ENCODE data around the gene CCDC154.

CCDC154 gene

DNA sequence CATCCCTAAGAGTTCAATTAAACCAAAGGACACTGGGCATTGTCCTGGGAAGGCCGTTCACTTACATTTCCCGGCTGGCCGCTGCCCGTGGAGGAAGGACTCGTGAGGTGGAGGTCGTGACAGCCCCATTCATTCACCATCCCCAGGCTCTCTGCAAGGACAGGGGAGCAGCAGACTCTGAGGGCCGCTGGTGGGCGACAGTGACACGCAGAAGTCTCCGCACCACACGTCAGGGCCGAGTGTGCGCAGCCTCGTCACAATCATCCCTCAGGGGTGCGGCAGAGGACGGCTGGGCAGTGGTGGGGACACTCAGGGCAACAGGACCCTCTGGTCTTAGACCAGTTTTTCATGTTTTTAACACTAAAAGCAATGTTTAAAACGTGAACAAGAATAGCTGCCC lies 51.5 kb downstream of the CCDC154 start:
- no peak for DNase-seq (ENCODE audit: low spot score)

DNA sequence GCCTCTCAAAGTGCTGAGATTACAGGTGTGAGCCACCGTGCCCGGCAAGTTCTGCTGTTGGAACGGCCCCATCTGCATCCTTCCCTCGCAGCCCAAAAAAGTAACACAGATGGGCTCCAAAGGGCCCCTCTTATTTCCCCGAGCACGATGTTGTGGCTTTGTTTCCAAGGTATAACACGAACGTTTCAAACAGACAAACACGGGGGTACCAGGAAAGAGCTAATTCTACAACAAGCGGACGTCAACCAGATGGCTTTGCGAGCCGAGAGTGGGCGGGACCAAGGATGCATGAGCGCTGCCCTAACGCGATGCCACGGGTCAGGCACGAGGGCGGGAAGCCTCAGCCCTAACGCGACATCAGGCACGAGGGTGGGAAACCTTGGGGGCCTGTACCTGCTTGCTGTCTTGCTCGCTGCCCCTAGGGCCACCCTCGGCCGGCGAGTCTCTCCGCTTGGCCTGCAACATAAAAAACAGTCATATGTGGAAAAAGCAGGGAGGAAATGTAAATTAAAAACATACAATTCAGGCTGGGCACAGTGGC lies 54.0 kb downstream of the CCDC154 start:
- DNase-seq (ENCODE audit: low spot score): no peak

DNA sequence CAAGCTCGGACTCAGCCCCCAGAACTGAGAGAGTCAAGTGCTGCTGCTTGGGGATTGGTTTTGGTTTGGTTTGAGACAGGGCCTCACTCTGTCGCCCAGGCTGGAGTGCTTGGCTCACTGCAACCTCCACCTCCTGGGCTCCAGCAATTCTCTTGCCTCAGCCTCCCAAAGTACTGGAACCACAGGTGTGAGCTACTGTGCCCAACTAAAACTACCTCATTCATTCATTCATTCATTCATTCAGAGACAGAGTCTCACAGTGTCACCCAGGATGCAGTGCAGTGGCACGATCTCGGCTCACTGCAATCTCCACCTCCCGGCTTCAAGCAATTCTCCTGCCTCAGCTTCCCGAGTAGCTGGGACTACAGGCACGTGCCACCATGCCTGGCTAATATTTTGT lies 54.6 kb downstream of the CCDC154 start:
- DNase-seq (ENCODE audit: low spot score): no peak

DNA sequence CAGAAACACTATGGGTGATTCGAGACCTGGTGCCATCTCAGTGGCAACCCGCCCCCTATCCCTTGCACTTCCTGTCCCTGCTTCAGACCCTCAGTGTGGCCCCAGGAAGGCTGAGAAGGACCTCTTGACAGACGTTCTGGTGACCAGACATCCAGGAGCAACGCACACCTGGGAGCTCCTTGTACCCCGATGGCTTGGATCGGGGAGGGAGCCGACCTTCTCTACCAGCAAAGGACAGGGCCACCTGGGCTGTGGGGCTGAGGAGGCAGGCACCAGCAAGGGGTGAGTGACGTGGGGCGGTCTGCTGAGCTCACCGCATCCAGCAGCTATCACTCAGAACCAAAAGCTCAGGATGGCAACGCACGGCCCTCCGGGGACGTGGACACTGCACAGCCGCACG lies 57.0 kb downstream of the CCDC154 start:
- no peak for DNase-seq (ENCODE audit: low spot score)

DNA sequence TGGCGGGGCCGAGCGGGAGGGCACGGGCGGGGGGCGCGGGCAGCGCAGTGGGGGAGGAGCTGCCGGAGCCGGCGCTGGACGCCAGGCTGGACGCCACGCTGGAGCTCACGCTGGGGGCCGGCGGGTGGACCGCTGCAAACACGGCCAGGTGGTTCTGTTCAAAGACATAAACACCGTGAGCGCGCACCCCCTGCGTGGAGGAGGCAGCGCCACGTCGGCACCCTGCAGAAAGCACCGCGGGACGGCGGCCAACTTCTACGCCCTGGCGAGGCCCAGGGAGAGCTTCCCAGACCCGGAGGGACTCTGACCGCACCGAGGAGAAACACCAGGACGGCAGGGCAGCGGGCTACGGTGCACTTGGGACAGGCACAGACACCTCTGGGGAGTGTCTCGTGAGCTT lies 59.1 kb downstream of the CCDC154 start:
- DNase-seq (ENCODE audit: low spot score): no peak

Measured in kidney capillary endothelial cell (primary cell).